ENCODE measurements around the gene SORT1. TPM values are rescaled to one million over a fixed set of nuclear protein-coding genes. Genes with fewer than 3 reads are reported as not detected.

SORT1 gene
- total and polyA plus RNA-seq, 2 of the 13 experiments (the other 11 are each of a cell fraction or from before 2014, with no cell fraction given): 32.4 to 93.0 TPM

- TF ChIP-seq, protein P1, sequence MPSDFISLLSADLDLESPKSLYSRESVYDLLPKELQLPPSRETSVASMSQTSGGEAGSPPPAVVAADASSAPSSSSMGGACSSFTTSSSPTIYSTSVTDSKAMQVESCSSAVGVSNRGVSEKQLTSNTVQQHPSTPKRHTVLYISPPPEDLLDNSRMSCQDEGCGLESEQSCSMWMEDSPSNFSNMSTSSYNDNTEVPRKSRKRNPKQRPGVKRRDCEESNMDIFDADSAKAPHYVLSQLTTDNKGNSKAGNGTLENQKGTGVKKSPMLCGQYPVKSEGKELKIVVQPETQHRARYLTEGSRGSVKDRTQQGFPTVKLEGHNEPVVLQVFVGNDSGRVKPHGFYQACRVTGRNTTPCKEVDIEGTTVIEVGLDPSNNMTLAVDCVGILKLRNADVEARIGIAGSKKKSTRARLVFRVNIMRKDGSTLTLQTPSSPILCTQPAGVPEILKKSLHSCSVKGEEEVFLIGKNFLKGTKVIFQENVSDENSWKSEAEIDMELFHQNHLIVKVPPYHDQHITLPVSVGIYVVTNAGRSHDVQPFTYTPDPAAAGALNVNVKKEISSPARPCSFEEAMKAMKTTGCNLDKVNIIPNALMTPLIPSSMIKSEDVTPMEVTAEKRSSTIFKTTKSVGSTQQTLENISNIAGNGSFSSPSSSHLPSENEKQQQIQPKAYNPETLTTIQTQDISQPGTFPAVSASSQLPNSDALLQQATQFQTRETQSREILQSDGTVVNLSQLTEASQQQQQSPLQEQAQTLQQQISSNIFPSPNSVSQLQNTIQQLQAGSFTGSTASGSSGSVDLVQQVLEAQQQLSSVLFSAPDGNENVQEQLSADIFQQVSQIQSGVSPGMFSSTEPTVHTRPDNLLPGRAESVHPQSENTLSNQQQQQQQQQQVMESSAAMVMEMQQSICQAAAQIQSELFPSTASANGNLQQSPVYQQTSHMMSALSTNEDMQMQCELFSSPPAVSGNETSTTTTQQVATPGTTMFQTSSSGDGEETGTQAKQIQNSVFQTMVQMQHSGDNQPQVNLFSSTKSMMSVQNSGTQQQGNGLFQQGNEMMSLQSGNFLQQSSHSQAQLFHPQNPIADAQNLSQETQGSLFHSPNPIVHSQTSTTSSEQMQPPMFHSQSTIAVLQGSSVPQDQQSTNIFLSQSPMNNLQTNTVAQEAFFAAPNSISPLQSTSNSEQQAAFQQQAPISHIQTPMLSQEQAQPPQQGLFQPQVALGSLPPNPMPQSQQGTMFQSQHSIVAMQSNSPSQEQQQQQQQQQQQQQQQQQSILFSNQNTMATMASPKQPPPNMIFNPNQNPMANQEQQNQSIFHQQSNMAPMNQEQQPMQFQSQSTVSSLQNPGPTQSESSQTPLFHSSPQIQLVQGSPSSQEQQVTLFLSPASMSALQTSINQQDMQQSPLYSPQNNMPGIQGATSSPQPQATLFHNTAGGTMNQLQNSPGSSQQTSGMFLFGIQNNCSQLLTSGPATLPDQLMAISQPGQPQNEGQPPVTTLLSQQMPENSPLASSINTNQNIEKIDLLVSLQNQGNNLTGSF (CRISPR knock-in tag; IDR thresholded peaks at IDR 0.05): no peak
- TF ChIP-seq GTF3A (CRISPR knock-in tag; conservative IDR thresholded peaks at IDR 0.05) (no peak), SKI (IDR thresholded peaks at IDR 0.05; ENCODE audit: partially characterized antibody) (peak; percentile 67), KMT2B (CRISPR knock-in tag; IDR thresholded peaks at IDR 0.05) (peak; percentile 71; the same call in 1 of the 2 replicates), ZNF558 (CRISPR knock-in tag; IDR thresholded peaks at IDR 0.05; ENCODE audit: borderline replicate concordance) (no peak), SP140L (CRISPR knock-in tag; IDR thresholded peaks at IDR 0.05; ENCODE audit: borderline replicate concordance) (no peak), ZNF160 (CRISPR knock-in tag; IDR thresholded peaks at IDR 0.05) (no peak), TSC22D2 (CRISPR knock-in tag; IDR thresholded peaks at IDR 0.05; ENCODE audit: borderline replicate concordance) (no peak), PRDM10 (CRISPR knock-in tag; IDR thresholded peaks at IDR 0.05; ENCODE audit: low read depth) (no peak), ZNF780A (CRISPR knock-in tag; IDR thresholded peaks at IDR 0.05) (no peak), SIN3A (IDR thresholded peaks at IDR 0.05; ENCODE audit: borderline replicate concordance, low read depth, low read length) (peak; percentile 79; the same call in 1 of the 2 replicates), AGO2 (optimal IDR thresholded peaks at IDR 0.05; ENCODE audit: low read depth, low read length) (peak; percentile 34), IRF2 (CRISPR knock-in tag; IDR thresholded peaks at IDR 0.05) (peak; percentile 34; the same call in 1 of the 2 replicates), SRF (IDR thresholded peaks at IDR 0.05; ENCODE audit: low read depth, low read length) (no peak)
- TF ChIP-seq, protein P2, sequence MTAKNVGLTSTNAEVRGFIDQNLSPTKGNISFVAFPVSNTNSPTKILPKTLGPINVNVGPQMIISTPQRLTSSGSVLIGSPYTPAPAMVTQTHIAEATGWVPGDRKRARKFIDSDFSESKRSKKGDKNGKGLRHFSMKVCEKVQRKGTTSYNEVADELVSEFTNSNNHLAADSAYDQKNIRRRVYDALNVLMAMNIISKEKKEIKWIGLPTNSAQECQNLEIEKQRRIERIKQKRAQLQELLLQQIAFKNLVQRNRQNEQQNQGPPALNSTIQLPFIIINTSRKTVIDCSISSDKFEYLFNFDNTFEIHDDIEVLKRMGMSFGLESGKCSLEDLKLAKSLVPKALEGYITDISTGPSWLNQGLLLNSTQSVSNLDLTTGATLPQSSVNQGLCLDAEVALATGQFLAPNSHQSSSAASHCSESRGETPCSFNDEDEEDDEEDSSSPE (CRISPR knock-in tag; IDR thresholded peaks at IDR 0.05): 0 out of 2 replicates have a peak, but pooled peaks have one; percentile 38
- TF ChIP-seq, protein P3, sequence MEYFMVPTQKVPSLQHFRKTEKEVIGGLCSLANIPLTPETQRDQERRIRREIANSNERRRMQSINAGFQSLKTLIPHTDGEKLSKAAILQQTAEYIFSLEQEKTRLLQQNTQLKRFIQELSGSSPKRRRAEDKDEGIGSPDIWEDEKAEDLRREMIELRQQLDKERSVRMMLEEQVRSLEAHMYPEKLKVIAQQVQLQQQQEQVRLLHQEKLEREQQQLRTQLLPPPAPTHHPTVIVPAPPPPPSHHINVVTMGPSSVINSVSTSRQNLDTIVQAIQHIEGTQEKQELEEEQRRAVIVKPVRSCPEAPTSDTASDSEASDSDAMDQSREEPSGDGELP (IDR thresholded peaks at IDR 0.05; ENCODE audit: borderline replicate concordance, low read depth): peak; percentile 15; the same call in 1 of the 2 replicates
These were observed at the start of gene SORT1 (continued) for GRCh38 chr1:109397581-109398342.
